RCC 7860 (cell line): ENCODE results near the gene MFSD12.

Experiments
- DNase-seq: peaks from one replicate; pipeline ENCODE4 v3.0.0-alpha.2; 2015; ENCODE audit warnings: low spot score
- FAIRE-seq: peaks from 2 replicates; lab custom pipeline; 2012; peaks lifted over from hg19 to GRCh38; lab: Jason Lieb, UNC

The MFSD12 gene

GRCh38 chr19:3557461-3558248 lies at the start of gene MFSD12:
Gene MFSD12 (minus strand): TSS chr19:3557586. CDS start chr19:3557403, 183 bp downstream.
- FAIRE-seq, result peak; percentile 10

GRCh38 chr19:3606690-3607289 lies 49.4 kb upstream of the MFSD12 start, which contains the start of gene TBXA2R:
Gene TBXA2R (minus strand): TSS chr19:3606875. CDS start chr19:3600634, 6,241 bp downstream.
- no peak for FAIRE-seq

More at GRCh38 chr19:3557461-3558248, at the start of gene MFSD12:
- peak; percentile 79 for DNase-seq

GRCh38 chr19:3606174-3606689 lies 48.8 kb upstream of the MFSD12 start:
- DNase-seq (no peak), FAIRE-seq (no peak)

More at GRCh38 chr19:3606690-3607289, 49.4 kb upstream of the MFSD12 start, which contains the start of gene TBXA2R:
- DNase-seq, result no peak

GRCh38 chr19:3605770-3606169 lies 48.4 kb upstream of the MFSD12 start:
- DNase-seq (no peak), FAIRE-seq (no peak)

GRCh38 chr19:3605361-3605760 lies 48.0 kb upstream of the MFSD12 start:
- DNase-seq (no peak), FAIRE-seq (no peak)

- no peak for FAIRE-seq
- no peak for DNase-seq
Measured at GRCh38 chr19:3604987-3605343, 47.6 kb upstream of the MFSD12 start.

GRCh38 chr19:3604227-3604986 lies 47.0 kb upstream of the MFSD12 start:
- no peak for FAIRE-seq
- no peak for DNase-seq

- FAIRE-seq, result no peak
- DNase-seq, result no peak
Measured at GRCh38 chr19:3603121-3603811, 45.9 kb upstream of the MFSD12 start.

- no peak for DNase-seq
- FAIRE-seq, result no peak
Measured at GRCh38 chr19:3601021-3601420, 43.6 kb upstream of the MFSD12 start.

GRCh38 chr19:3599776-3600187 lies 42.4 kb upstream of the MFSD12 start:
- FAIRE-seq (no peak), DNase-seq (no peak)

- no peak for DNase-seq
- FAIRE-seq, result no peak
Measured at GRCh38 chr19:3595521-3596061, 38.2 kb upstream of the MFSD12 start.

- no peak for DNase-seq
- no peak for FAIRE-seq
Measured at GRCh38 chr19:3593156-3593555, 35.8 kb upstream of the MFSD12 start.

GRCh38 chr19:3591876-3592613 lies 34.7 kb upstream of the MFSD12 start:
- FAIRE-seq (no peak), DNase-seq (no peak)

GRCh38 chr19:3590991-3591659 lies 33.7 kb upstream of the MFSD12 start:
- DNase-seq, result no peak
- no peak for FAIRE-seq

- no peak for FAIRE-seq
- DNase-seq, result no peak
Measured at GRCh38 chr19:3589949-3590348, 32.6 kb upstream of the MFSD12 start.

- FAIRE-seq, result no peak
Measured at GRCh38 chr19:3589439-3589838, 32.1 kb upstream of the MFSD12 start.

GRCh38 chr19:3586707-3587346 lies 29.4 kb upstream of the MFSD12 start:
- no peak for DNase-seq
- no peak for FAIRE-seq

More at GRCh38 chr19:3589439-3589838, 32.1 kb upstream of the MFSD12 start:
- DNase-seq, result no peak

GRCh38 chr19:3586127-3586626 lies 28.8 kb upstream of the MFSD12 start:
- FAIRE-seq (no peak), DNase-seq (no peak)
